ENCODE measurements around the gene ECPAS. TPM values are rescaled to one million over a fixed set of nuclear protein-coding genes. Genes with fewer than 3 reads are reported as not detected.
"Not testable (repeated sequence)": the region's sequence is repeated elsewhere in the genome, so short reads cannot be mapped to it uniquely, and the experiment has no call there.

Gene ECPAS
- polyA plus RNA-seq, 1 experiment, result 54.3 TPM

- Histone ChIP-seq H3K36me3 (ENCODE audit: control insufficient read depth, insufficient read depth, low read length) (peaks cover 18% of the 10 kb centered on the region), H3K4me3 (ENCODE audit: low read depth, low read length) (no peak overlapping the region), H3K27me3 (ENCODE audit: control insufficient read depth, insufficient read depth, low read length) (no peaks in the 10 kb centered on the region)
- ChIA-PET POLR2A (no interaction called here), CTCF (interaction anchor here (0.6 kb wide), 1 partner anchor 86 kb away, joined by 3 read pairs; no protein-coding TSS in a partner anchor)
- no peak for TF ChIP-seq CTCF (IDR thresholded peaks at IDR 0.05; ENCODE audit: insufficient read depth, low read depth, low read length)
- no peak for DNase-seq (ENCODE audit: low read depth)
These were observed 70.2 kb downstream of the ECPAS start for GRCh38 chr9:111413996-111414395.

GRCh38 chr9:111412280-111412679, 71.9 kb downstream of the ECPAS start:
- Histone ChIP-seq H3K27me3 (ENCODE audit: control insufficient read depth, insufficient read depth, low read length) (no peaks in the 10 kb centered on the region), H3K36me3 (ENCODE audit: control insufficient read depth, insufficient read depth, low read length) (peaks cover 22% of the 10 kb centered on the region), H3K4me3 (ENCODE audit: low read depth, low read length) (no peak overlapping the region)
- ChIA-PET POLR2A (interaction anchor here (0.6 kb wide), 1 partner anchor 21 kb away, joined by 11 read pairs; no protein-coding TSS in a partner anchor), CTCF (interaction anchor here (0.6 to 1.1 kb wide), 2 partner anchors 8 to 17 kb away, joined by 3 read pairs; no protein-coding TSS in a partner anchor)
- DNase-seq (ENCODE audit: low read depth), result no peak
- TF ChIP-seq CTCF (IDR thresholded peaks at IDR 0.05; ENCODE audit: insufficient read depth, low read depth, low read length), result no peak

GRCh38 chr9:111411266-111411665, 72.9 kb downstream of the ECPAS start:
- peaks cover 18% of the 10 kb centered on the region for H3K36me3 ChIP-seq (ENCODE audit: control insufficient read depth, insufficient read depth, low read length)
- no peak overlapping the region for H3K4me3 ChIP-seq (ENCODE audit: low read depth, low read length)
- POLR2A ChIA-PET, result no interaction called here
- CTCF ChIA-PET, result interaction anchor here (0.7 to 1.3 kb wide), 3 partner anchors 9 to 31 kb away, joined by 3 read pairs; no protein-coding TSS in a partner anchor
- TF ChIP-seq CTCF (IDR thresholded peaks at IDR 0.05; ENCODE audit: insufficient read depth, low read depth, low read length), result no peak
- no peak for DNase-seq (ENCODE audit: low read depth)
- H3K27me3 ChIP-seq (ENCODE audit: control insufficient read depth, insufficient read depth, low read length), result no peaks in the 10 kb centered on the region

- CTCF ChIA-PET, result no interaction called here
- H3K36me3 ChIP-seq (ENCODE audit: control insufficient read depth, insufficient read depth, low read length), result peaks cover 13% of the 10 kb centered on the region
- no peak overlapping the region for H3K4me3 ChIP-seq (ENCODE audit: low read depth, low read length)
- no peak for TF ChIP-seq CTCF (IDR thresholded peaks at IDR 0.05; ENCODE audit: insufficient read depth, low read depth, low read length)
- no peaks in the 10 kb centered on the region for H3K27me3 ChIP-seq (ENCODE audit: control insufficient read depth, insufficient read depth, low read length)
- POLR2A ChIA-PET, result no interaction called here
- no peak for DNase-seq (ENCODE audit: low read depth)
These were observed 76.4 kb downstream of the ECPAS start for GRCh38 chr9:111407813-111408212.

GRCh38 chr9:111405701-111406100, 78.5 kb downstream of the ECPAS start:
- H3K4me3 ChIP-seq (ENCODE audit: low read depth, low read length), result no peak overlapping the region
- TF ChIP-seq CTCF (IDR thresholded peaks at IDR 0.05; ENCODE audit: insufficient read depth, low read depth, low read length), result no peak
- POLR2A ChIA-PET, result no interaction called here
- H3K27me3 ChIP-seq (ENCODE audit: control insufficient read depth, insufficient read depth, low read length), result no peaks in the 10 kb centered on the region
- DNase-seq (ENCODE audit: low read depth), result no peak
- H3K36me3 ChIP-seq (ENCODE audit: control insufficient read depth, insufficient read depth, low read length), result peaks cover 12% of the 10 kb centered on the region
- CTCF ChIA-PET, result no interaction called here

- H3K36me3 ChIP-seq (ENCODE audit: control insufficient read depth, insufficient read depth, low read length), result peaks cover 12% of the 10 kb centered on the region
- DNase-seq (ENCODE audit: low read depth); CTCF ChIA-PET; H3K4me3 ChIP-seq (ENCODE audit: low read depth, low read length); H3K27me3 ChIP-seq (ENCODE audit: control insufficient read depth, insufficient read depth, low read length); POLR2A ChIA-PET: not testable (repeated sequence)
These were observed 82.7 kb downstream of the ECPAS start for GRCh38 chr9:111401486-111401885.
